Frontal cortex (tissue), 4 donors: Measurements from ENCODE around the gene NT5C3B. TPM values are rescaled to one million over a fixed set of nuclear protein-coding genes. Genes with fewer than 3 reads are reported as not detected.
A peak's percentile ranks its signal among the peaks of the same experiment; 100 is the strongest.
"Not testable (repeated sequence)": the region's sequence is repeated elsewhere in the genome, so short reads cannot be mapped to it uniquely, and the experiment has no call there.

ENCODE experiments used
- DNase-seq, 2 donors: peaks; one replicate each; pipeline ENCODE4 v3.0.0; 2012; ENCODE audit warnings: low spot score in 2 of 2
- FAIRE-seq: peaks from 2 replicates; lab custom pipeline; 2012; peaks lifted over from hg19 to GRCh38; lab: Jason Lieb, UNC
- total RNA-seq: library from RNA; depleted of rRNA; stranded (reverse); fragments of >200 nt; gene quantifications from one replicate; pipeline ENCODE4 v1.2.3, GENCODE V29; 2014
- donor health status: control.
- donor health status: control.
- donor health status: control.

The NT5C3B gene
- total RNA-seq = 131 TPM

- DNase-seq = peak; percentile 82 to 86
- no peak for FAIRE-seq
Observed at GRCh38 chr17:41835800-41836549, at the start of gene NT5C3B. Gene NT5C3B, minus strand, starts transcription at chr17:41836232. Its CDS starts 39 bp downstream, at chr17:41836193.

GRCh38 chr17:41885733-41886132 lies 49.7 kb upstream of the NT5C3B start:
- FAIRE-seq (no peak), DNase-seq (peak in 1 of 2 donors; percentile 46)

GRCh38 chr17:41882756-41883155 lies 46.7 kb upstream of the NT5C3B start:
- DNase-seq (no peak), FAIRE-seq (no peak)

GRCh38 chr17:41880130-41880529 lies 44.1 kb upstream of the NT5C3B start:
- DNase-seq (no peak), FAIRE-seq (no peak)

GRCh38 chr17:41874293-41874670 lies 38.2 kb upstream of the NT5C3B start:
- FAIRE-seq, DNase-seq: not testable (repeated sequence)

GRCh38 chr17:41873559-41874292 lies 37.7 kb upstream of the NT5C3B start:
- FAIRE-seq = no peak
- no peak for DNase-seq

GRCh38 chr17:41871789-41872188 lies 35.8 kb upstream of the NT5C3B start:
- DNase-seq = no peak

GRCh38 chr17:41870627-41871026 lies 34.6 kb upstream of the NT5C3B start:
- FAIRE-seq (no peak), DNase-seq (no peak)

More at GRCh38 chr17:41871789-41872188, 35.8 kb upstream of the NT5C3B start:
- no peak for FAIRE-seq

GRCh38 chr17:41870097-41870496 lies 34.1 kb upstream of the NT5C3B start:
- no peak for FAIRE-seq
- DNase-seq = no peak

GRCh38 chr17:41869426-41869825 lies 33.4 kb upstream of the NT5C3B start:
- FAIRE-seq (no peak), DNase-seq (no peak)

GRCh38 chr17:41868568-41868967 lies 32.5 kb upstream of the NT5C3B start:
- no peak for DNase-seq
- no peak for FAIRE-seq

GRCh38 chr17:41865596-41865893 lies 29.5 kb upstream of the NT5C3B start:
- FAIRE-seq (no peak), DNase-seq (no peak)

GRCh38 chr17:41864836-41865595 lies 29.0 kb upstream of the NT5C3B start, which contains the start of gene KLHL11:
Gene KLHL11, minus strand, starts transcription at chr17:41865423. Its CDS starts 53 bp downstream, at chr17:41865370.
- DNase-seq = peak; percentile 89 to 91
- FAIRE-seq = no peak

- FAIRE-seq = no peak
- DNase-seq = no peak
Observed at GRCh38 chr17:41864498-41864835, 28.4 kb upstream of the NT5C3B start.

GRCh38 chr17:41863074-41863848 lies 27.2 kb upstream of the NT5C3B start:
- DNase-seq (no peak), FAIRE-seq (no peak)

GRCh38 chr17:41860254-41860931 lies 24.4 kb upstream of the NT5C3B start:
- FAIRE-seq = no peak
- DNase-seq = no peak

GRCh38 chr17:41851382-41851781 lies 15.3 kb upstream of the NT5C3B start:
- FAIRE-seq, DNase-seq: not testable (repeated sequence)

GRCh38 chr17:41849251-41849990 lies 13.4 kb upstream of the NT5C3B start:
- no peak for DNase-seq
- FAIRE-seq = no peak

- FAIRE-seq (no peak), DNase-seq (no peak)
Observed at GRCh38 chr17:41848788-41849187, 12.8 kb upstream of the NT5C3B start.
